Ascending aorta (tissue), 2 donors: ENCODE data around the gene VPS18. TPM values are rescaled to one million over a fixed set of nuclear protein-coding genes. Genes with fewer than 3 reads are reported as not detected.
A peak's percentile ranks its signal among the peaks of the same experiment; 100 is the strongest.

Experiments used
- DNase-seq, 2 donors: peaks; one replicate each; pipeline ENCODE4 v3.0.0-alpha.2; 2019; ENCODE audit warnings: low spot score in 2 of 2
- H3K27ac ChIP-seq, 2 donors: fragments of 200-600 bp; sonication (generic); one replicate each; pipeline ENCODE4 v1.5.1; 2016 to 2017; ENCODE audit warnings: mild to moderate bottlenecking in 1 of 2
- H3K27me3 ChIP-seq: fragments of 200-600 bp; sonication (generic); one replicate; pipeline ENCODE4 v1.5.1; 2017
- H3K36me3 ChIP-seq, 2 donors: fragments of 200-600 bp; sonication (generic); one replicate each; pipeline ENCODE4 v1.5.1; 2016
- H3K4me1 ChIP-seq, 2 donors: fragments of 200-600 bp; sonication (generic); one replicate each; pipeline ENCODE4 v1.5.1; 2016 to 2017; ENCODE audit warnings: mild to moderate bottlenecking in 1 of 2
- H3K4me3 ChIP-seq, 2 donors: fragments of 200-600 bp; sonication (generic); one replicate each; pipeline ENCODE4 v1.5.1; 2016 to 2017; ENCODE audit warnings: mild to moderate bottlenecking in 1 of 2
- H3K9me3 ChIP-seq, 2 donors: fragments of 200-600 bp; sonication (generic); one replicate each; pipeline ENCODE4 v1.5.1; 2016
- intact Hi-C: fragments of 100-400 bp; cut with DNase I; formaldehyde crosslinking; loops from one replicate; pipeline ENCODE4 v1.15.1; 2023
- total RNA-seq: library from RNA; depleted of rRNA; stranded (reverse); fragments of >200 nt; gene quantifications from one replicate; pipeline ENCODE4 v1.1.0, GENCODE V29; 2016
- TF ChIP-seq, protein P1 (sequence below), 3 experiments: fragments of 200-600 bp in 2 of 3; fragments of 450-650 bp in 1 of 3; sonication (generic) in 2 of 3; IDR thresholded peaks; one replicate each; pipeline ENCODE4 v1.5.1; 2016 to 2019; ENCODE audit warnings: antibody characterized with exemption in 3 of 3, mild to moderate bottlenecking in 1 of 3, moderate library complexity in 1 of 3

VPS18 gene
- total RNA-seq, 1 donor from 2014 or later, result 51.8 TPM

DNA sequence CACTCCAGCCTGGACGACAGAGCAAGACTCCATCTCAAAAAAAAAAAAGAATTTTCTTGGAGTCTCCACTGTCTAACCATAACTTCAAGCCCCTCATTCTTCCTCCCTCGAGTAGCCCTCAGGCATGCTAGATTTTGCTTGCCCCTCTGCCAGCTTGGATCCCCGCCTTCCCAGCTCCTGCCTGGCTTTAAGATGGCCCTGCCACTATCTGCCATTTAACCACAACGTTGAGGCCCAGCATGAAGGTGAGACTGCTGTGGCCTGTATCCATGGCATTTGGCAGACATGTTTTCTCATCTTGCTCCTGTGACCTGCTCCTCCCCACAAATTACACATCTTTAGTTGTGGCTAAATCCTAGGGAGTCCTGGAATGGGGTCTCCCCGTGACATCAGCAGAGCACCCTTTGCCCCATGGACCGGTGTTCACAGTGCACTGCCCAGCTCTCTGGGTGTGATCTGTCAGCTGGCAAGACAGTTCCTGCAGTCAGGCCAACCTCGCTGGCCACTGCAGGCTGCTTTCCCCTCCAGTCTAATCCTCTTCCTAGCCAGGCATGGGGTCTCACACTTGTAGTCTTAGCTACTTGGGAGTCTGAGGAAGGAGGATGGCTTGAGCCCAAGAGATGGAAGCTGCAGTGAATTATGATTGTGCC lies 10.4 kb downstream of the VPS18 start:
- H3K9me3 ChIP-seq, result no peaks in the 10 kb centered on the region
- no peaks in the 10 kb centered on the region for H3K27me3 ChIP-seq
- TF ChIP-seq, protein P1, sequence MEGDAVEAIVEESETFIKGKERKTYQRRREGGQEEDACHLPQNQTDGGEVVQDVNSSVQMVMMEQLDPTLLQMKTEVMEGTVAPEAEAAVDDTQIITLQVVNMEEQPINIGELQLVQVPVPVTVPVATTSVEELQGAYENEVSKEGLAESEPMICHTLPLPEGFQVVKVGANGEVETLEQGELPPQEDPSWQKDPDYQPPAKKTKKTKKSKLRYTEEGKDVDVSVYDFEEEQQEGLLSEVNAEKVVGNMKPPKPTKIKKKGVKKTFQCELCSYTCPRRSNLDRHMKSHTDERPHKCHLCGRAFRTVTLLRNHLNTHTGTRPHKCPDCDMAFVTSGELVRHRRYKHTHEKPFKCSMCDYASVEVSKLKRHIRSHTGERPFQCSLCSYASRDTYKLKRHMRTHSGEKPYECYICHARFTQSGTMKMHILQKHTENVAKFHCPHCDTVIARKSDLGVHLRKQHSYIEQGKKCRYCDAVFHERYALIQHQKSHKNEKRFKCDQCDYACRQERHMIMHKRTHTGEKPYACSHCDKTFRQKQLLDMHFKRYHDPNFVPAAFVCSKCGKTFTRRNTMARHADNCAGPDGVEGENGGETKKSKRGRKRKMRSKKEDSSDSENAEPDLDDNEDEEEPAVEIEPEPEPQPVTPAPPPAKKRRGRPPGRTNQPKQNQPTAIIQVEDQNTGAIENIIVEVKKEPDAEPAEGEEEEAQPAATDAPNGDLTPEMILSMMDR (IDR thresholded peaks at IDR 0.05), result no peak
- no peak for DNase-seq
- H3K4me1 ChIP-seq, result peaks cover 19 to 24% of the 10 kb centered on the region in 2 donors
- intact Hi-C loops, result loop anchor here (1.0 to 5.0 kb wide), 5 partner anchors 114 to 428 kb away; partner anchors contain the start of genes CHP1, EXD1, INO80 and NUSAP1
- peaks cover 34 to 40% of the 10 kb centered on the region in 2 donors for H3K36me3 ChIP-seq
- peak overlapping the region; percentile 96 for H3K27ac ChIP-seq
- no peak overlapping the region for H3K4me3 ChIP-seq

DNA sequence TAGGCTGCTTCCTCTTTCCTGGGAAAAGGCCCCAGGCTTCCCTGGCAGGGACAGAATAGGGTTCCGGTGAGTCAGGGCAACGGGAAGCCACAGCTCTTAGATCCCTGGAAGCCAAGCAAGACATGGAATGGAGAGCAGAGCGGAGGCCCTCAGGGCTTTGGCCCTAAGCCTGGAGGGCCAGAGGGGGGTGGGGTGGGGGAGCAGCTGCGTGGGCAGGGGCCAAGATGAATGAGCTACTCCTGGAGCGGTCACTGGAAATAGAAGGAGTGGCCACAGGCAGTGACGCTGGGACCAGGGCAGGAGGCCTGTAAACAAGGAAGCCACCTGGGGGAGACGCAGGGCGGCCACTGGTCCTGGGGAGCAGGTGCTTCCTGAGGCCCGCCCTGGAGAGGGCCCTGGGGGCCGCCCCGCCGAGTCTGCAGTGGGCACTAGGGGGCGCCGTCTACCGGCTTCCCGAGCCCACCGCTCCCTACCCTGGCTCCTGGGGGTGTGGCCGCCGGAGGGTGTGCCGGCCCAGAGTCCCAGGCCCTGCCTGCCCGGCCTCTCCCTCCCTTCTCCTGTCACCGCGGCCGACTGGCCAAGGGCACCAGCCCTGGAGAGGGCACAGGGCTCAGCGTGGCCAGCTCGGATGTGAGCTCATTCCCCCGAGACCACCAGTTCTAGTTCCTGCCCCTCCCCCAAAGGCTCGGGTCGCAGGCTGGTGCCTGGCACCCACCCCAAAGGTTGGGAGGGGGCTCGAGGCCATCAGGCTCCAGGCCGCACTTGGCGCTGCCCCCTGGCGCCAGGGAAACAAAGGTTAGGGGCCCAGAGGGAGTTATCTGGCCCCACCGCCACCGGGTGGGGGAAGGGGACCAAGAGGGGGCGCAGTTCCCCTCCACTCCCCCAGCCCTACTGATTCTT lies 12.1 kb downstream of the VPS18 start:
- H3K27ac ChIP-seq, result peak overlapping the region; percentile 96
- no peaks in the 10 kb centered on the region for H3K9me3 ChIP-seq
- peak overlapping the region; percentile 32 to 66 for H3K4me3 ChIP-seq
- H3K4me1 ChIP-seq, result peaks cover 19 to 24% of the 10 kb centered on the region in 2 donors
- TF ChIP-seq, protein P1 (IDR thresholded peaks at IDR 0.05), result peak; percentile 75 to 82 (median 75)
- peak; percentile 79 to 95 for DNase-seq
- intact Hi-C loops, result loop anchor here (1.0 to 5.0 kb wide), 7 partner anchors 12 to 426 kb away; partner anchors contain the start of genes CHAC1, NUSAP1, OIP5 and VPS18
- H3K36me3 ChIP-seq, result peaks cover 18 to 24% of the 10 kb centered on the region in 2 donors
- no peaks in the 10 kb centered on the region for H3K27me3 ChIP-seq

DNA sequence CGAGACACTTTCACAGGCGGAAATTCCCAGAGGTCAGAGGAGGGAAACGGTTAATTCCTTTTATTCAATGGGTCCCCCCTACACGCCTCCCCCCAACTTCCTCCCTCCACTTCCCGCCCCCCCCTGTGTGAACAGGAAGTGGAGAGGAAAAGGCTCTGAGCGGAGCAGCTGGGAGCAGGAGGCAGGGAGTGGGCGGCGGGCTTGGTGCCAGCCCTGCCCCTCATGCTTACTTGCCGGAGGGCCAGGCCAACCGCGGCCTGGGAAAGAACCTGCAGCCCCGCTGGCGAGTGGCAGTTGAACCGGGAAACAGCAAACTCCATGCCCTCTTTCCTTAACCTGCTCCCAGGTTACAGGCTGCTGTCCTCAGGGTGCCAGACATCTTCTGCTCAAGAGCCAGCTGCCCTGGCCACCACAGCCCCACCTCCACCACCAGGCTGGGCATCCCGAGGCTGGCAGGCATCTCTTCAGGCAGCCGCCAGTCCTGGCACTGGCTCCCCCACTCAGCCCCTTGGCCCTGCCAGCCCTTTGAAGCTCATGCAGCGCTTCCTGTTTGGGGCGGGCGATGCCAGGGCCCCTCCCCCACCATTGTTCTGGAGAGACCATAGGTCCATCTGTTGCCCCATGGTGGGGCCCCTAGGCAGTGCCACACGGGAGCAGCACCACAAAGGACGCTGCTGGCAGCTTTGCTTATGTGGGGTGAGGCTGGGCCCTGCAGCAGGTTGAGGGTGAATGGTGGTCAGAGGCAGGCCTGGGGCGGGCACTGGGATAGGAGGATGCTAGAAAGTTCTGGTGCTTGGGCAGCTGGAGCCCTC lies 12.9 kb downstream of the VPS18 start:
- DNase-seq, result peak in 1 of 2 donors; percentile 77
- no peaks in the 10 kb centered on the region for H3K27me3 ChIP-seq
- TF ChIP-seq, protein P1 (IDR thresholded peaks at IDR 0.05), result no peak
- peak overlapping the region; percentile 96 for H3K27ac ChIP-seq
- H3K4me1 ChIP-seq, result peaks cover 19 to 24% of the 10 kb centered on the region in 2 donors
- peak overlapping the region; percentile 32 to 66 for H3K4me3 ChIP-seq
- no peaks in the 10 kb centered on the region for H3K9me3 ChIP-seq
- H3K36me3 ChIP-seq, result peaks cover 13 to 17% of the 10 kb centered on the region in 2 donors
- intact Hi-C loops, result loop anchor here (1.0 to 5.0 kb wide), 7 partner anchors 13 to 425 kb away; partner anchors contain the start of genes CHAC1, NUSAP1, OIP5 and VPS18

DNA sequence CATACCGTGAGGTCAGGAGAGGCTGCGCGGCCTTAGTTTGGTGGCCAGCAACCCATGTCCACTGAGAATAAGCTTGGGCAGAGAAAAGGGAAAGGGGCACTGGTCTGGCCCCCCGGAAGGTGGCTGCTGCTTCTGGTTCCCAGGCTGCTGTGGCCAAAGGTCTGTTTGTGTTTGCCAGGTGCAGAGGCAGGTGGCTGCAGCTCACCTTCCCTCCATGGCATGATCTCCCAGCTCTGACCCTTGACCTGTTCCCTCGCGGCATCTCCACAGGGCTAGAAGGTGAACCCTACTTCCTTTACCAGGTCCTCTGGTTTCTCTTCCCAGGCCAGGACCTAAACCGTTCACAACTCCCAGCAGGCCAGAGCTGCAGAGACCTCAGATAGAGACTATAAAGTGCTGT lies 13.8 kb downstream of the VPS18 start:
- Histone ChIP-seq H3K36me3 (peaks cover 6 to 8% of the 10 kb centered on the region in 2 donors), H3K27me3 (no peaks in the 10 kb centered on the region), H3K9me3 (no peaks in the 10 kb centered on the region), H3K27ac (peak overlapping the region; percentile 6 to 96), H3K4me1 (peaks cover 19 to 24% of the 10 kb centered on the region in 2 donors), H3K4me3 (no peak overlapping the region)
- no peak for DNase-seq
- TF ChIP-seq, protein P1 (IDR thresholded peaks at IDR 0.05), result no peak
- intact Hi-C loops, result loop anchor here (5.0 kb wide), 1 partner anchor 424 kb away; the partner anchor contains the start of genes NUSAP1 and OIP5
